ENCODE measurements around the gene NCK2. TPM values are rescaled to one million over a fixed set of nuclear protein-coding genes. Genes with fewer than 3 reads are reported as not detected.

Gene NCK2
- total and polyA plus RNA-seq, 7 donors, result 36.4 to 59.9 (median 52.0) TPM

DNA sequence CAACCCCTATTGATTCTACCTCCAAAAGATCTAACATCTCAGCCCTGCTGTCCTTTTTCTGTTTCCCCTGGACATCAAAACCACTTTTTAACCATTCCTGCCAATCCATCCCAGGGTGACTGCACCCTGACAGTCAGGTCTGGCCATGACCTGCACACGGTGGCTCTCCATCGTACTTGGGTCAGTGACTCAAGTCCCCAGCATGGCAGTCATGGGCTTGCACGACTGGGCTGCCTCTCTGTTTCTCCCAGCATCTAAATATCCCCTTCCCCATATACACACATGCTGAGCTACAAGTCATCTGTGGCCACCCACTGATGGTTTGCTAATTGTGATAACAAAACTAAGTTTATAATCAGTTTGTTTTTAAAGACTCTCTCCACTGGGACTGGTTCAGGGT is 6.6 kb downstream of the NCK2 start:
- H3K27ac ChIP-seq, result no peak overlapping the region
- intact Hi-C loops (cut with DNase I), result loop anchor here (5.0 kb wide), 1 partner anchor 41 kb away; no protein-coding TSS in a partner anchor
- H3K4me3 ChIP-seq, result no peak overlapping the region
- H3K36me3 ChIP-seq, result no peaks in the 10 kb centered on the region
- 87 to 90% methylated on average over 3 of the region's 3 CpGs for WGBS, 2 donors
- DNase-seq, result no peak
- H3K27me3 ChIP-seq, result no peaks in the 10 kb centered on the region
- no peaks in the 10 kb centered on the region for H3K9me3 ChIP-seq
- TF ChIP-seq EP300 (IDR thresholded peaks at IDR 0.05) (no peak), POLR2AphosphoS5 (IDR thresholded peaks at IDR 0.05) (no peak), POLR2A (IDR thresholded peaks at IDR 0.05) (no peak)
- TF ChIP-seq, protein P1, sequence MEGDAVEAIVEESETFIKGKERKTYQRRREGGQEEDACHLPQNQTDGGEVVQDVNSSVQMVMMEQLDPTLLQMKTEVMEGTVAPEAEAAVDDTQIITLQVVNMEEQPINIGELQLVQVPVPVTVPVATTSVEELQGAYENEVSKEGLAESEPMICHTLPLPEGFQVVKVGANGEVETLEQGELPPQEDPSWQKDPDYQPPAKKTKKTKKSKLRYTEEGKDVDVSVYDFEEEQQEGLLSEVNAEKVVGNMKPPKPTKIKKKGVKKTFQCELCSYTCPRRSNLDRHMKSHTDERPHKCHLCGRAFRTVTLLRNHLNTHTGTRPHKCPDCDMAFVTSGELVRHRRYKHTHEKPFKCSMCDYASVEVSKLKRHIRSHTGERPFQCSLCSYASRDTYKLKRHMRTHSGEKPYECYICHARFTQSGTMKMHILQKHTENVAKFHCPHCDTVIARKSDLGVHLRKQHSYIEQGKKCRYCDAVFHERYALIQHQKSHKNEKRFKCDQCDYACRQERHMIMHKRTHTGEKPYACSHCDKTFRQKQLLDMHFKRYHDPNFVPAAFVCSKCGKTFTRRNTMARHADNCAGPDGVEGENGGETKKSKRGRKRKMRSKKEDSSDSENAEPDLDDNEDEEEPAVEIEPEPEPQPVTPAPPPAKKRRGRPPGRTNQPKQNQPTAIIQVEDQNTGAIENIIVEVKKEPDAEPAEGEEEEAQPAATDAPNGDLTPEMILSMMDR (IDR thresholded peaks at IDR 0.05), result no peak
- peaks cover 0 to 60% (median 47%) of the 10 kb centered on the region in 4 donors for H3K4me1 ChIP-seq

DNA sequence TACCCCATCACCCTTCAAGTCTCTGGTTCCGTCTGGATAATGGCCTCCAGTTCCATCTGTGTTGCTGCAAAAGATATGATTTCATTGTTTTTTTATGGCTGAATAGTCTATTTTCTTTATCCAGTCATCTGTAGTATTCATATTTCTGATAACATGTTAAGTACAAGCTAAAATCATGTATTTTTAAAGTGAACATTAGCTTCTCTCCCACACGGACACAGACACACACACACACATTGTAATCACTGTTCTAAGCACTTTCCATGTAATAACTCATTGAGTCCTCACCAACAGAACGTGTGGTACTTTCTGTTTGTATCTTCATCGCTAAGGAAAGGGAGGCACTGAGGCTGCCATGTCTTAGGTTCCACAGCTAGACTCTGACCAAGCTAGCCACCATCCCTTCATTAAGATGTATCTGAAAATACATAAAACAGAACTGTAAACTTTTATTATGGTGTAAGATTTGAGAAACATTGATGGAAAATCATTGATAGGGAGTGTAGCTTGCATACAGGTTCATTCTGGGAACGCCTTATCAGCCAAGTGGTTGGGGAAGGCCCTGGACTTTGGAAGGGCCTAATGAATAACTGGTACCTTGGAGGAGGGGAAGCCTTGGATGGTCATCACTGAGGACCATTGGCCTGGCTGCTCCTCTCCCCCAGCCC is 8.1 kb downstream of the NCK2 start:
- 85 to 86% methylated on average over 5 of the region's 5 CpGs for WGBS, 2 donors
- no peaks in the 10 kb centered on the region for H3K27me3 ChIP-seq
- intact Hi-C loops (cut with DNase I), result loop anchor here (5.0 kb wide), 1 partner anchor 39 kb away; no protein-coding TSS in a partner anchor
- DNase-seq, result no peak
- TF ChIP-seq, protein P1 (IDR thresholded peaks at IDR 0.05), result no peak
- TF ChIP-seq EP300 (IDR thresholded peaks at IDR 0.05), result no peak
- TF ChIP-seq POLR2A (IDR thresholded peaks at IDR 0.05), result no peak
- TF ChIP-seq POLR2AphosphoS5 (IDR thresholded peaks at IDR 0.05), result no peak
- H3K9me3 ChIP-seq, result no peaks in the 10 kb centered on the region
- H3K27ac ChIP-seq, result no peak overlapping the region
- H3K36me3 ChIP-seq, result no peaks in the 10 kb centered on the region
- peaks cover 0 to 58% (median 40%) of the 10 kb centered on the region in 4 donors for H3K4me1 ChIP-seq
- H3K4me3 ChIP-seq, result no peak overlapping the region

DNA sequence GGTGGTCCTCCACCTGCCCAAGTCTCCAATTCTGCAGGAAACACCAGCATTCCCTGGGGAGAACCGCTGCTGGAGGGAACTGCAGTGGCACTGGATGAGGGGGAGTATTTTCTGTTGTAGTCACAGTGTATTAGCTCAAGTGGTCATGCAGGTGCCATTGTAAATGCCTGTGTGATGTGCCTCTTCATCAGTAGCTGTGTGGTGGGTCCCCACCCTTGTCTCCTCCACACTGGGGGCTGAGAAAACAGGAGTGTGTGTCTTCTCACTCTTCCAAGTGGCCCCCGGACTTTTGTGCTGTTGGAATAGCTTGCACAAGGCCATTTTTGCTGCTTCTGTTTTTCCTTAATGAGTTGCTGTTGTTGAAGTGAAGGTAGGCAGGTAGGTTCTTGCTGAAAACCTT is 8.7 kb downstream of the NCK2 start:
- peaks cover 0 to 57% (median 39%) of the 10 kb centered on the region in 4 donors for H3K4me1 ChIP-seq
- no peak overlapping the region for H3K4me3 ChIP-seq
- H3K9me3 ChIP-seq, result no peaks in the 10 kb centered on the region
- WGBS, 2 donors, result 51 to 92% methylated on average over 2 of the region's 2 CpGs
- no peak overlapping the region for H3K27ac ChIP-seq
- H3K27me3 ChIP-seq, result no peaks in the 10 kb centered on the region
- no peak for DNase-seq
- intact Hi-C loops (cut with DNase I), result loop anchor here (5.0 kb wide), 1 partner anchor 39 kb away; no protein-coding TSS in a partner anchor
- TF ChIP-seq POLR2AphosphoS5 (IDR thresholded peaks at IDR 0.05) (no peak), POLR2A (IDR thresholded peaks at IDR 0.05) (no peak)
- no peaks in the 10 kb centered on the region for H3K36me3 ChIP-seq

DNA sequence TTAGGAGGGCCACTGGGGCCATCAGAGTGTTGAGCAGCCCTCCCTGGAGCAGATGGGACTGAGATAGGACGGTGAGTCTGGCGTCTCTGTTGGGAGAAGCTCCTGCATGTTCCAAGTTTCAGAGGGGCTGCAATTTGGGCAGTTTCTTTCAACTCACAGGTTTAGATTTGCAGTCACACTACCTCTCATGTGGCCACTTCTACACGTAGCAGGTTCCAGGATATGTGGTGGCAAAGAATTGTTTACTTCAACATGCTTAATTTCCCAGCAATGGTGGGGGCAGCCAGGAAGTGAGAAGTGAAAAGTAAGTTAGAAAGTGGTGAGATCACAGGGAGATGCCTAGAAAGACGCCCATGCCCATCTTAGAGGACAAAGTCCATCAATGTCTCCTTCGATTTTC is 9.3 kb downstream of the NCK2 start:
- intact Hi-C loops (cut with DNase I), result loop anchor here (5.0 kb wide), 1 partner anchor 38 kb away; no protein-coding TSS in a partner anchor
- DNase-seq, result no peak
- Histone ChIP-seq H3K27ac (no peak overlapping the region), H3K27me3 (no peaks in the 10 kb centered on the region), H3K4me3 (no peak overlapping the region), H3K36me3 (no peaks in the 10 kb centered on the region), H3K4me1 (peaks cover 0 to 51% (median 34%) of the 10 kb centered on the region in 4 donors), H3K9me3 (no peaks in the 10 kb centered on the region)
- TF ChIP-seq POLR2A (IDR thresholded peaks at IDR 0.05) (no peak), EP300 (IDR thresholded peaks at IDR 0.05) (no peak), POLR2AphosphoS5 (IDR thresholded peaks at IDR 0.05) (no peak)
- TF ChIP-seq, protein P1 (IDR thresholded peaks at IDR 0.05), result no peak
- 59 to 60% methylated on average over 5 of the region's 5 CpGs for WGBS, 2 donors

- Histone ChIP-seq H3K36me3 (no peaks in the 10 kb centered on the region), H3K9me3 (no peaks in the 10 kb centered on the region), H3K27me3 (no peaks in the 10 kb centered on the region), H3K4me1 (peaks cover 0 to 44% (median 34%) of the 10 kb centered on the region in 4 donors), H3K27ac (no peak overlapping the region), H3K4me3 (no peak overlapping the region)
- no peak for TF ChIP-seq POLR2AphosphoS5 (IDR thresholded peaks at IDR 0.05)
- no peak for TF ChIP-seq EP300 (IDR thresholded peaks at IDR 0.05)
- TF ChIP-seq, protein P1 (IDR thresholded peaks at IDR 0.05), result no peak
- TF ChIP-seq POLR2A (IDR thresholded peaks at IDR 0.05), result no peak
- intact Hi-C loops (cut with DNase I), result loop anchor here (5.0 kb wide), 1 partner anchor 37 kb away; no protein-coding TSS in a partner anchor
- WGBS, 2 donors, result 66 to 78% methylated on average over 6 of the region's 6 CpGs
- DNase-seq, result no peak
Measured at GRCh38 chr2:105754994-105755393, 10.3 kb downstream of the NCK2 start.

Measured in sigmoid colon (tissue), 7 donors.